HG03095 (cell line): ENCODE data around the gene SLC6A1.

Experiments
- ATAC-seq: cut with Tn5 transposase; IDR thresholded peaks from one replicate; pipeline ENCODE4 v1.9.1; 2021; ENCODE audit warnings: moderate library complexity; ENCODE audit not compliant: unreplicated experiment

Gene SLC6A1

GRCh38 chr3:10992017-10992942 is at the start of gene SLC6A1:
SLC6A1 (plus strand) TSS chr3:10992748; CDS start chr3:11017212, 24,464 bp downstream.
- ATAC-seq: no peak

- ATAC-seq: no peak
Observed at GRCh38 chr3:10944866-10945265, 47.7 kb upstream of the SLC6A1 start.

GRCh38 chr3:10945683-10946287 is 46.8 kb upstream of the SLC6A1 start:
- no peak for ATAC-seq

GRCh38 chr3:10946526-10946925 is 46.0 kb upstream of the SLC6A1 start:
- ATAC-seq: no peak

- no peak for ATAC-seq
Observed at GRCh38 chr3:10948326-10948725, 44.2 kb upstream of the SLC6A1 start.

- ATAC-seq: no peak
Observed at GRCh38 chr3:10949197-10949596, 43.4 kb upstream of the SLC6A1 start.

GRCh38 chr3:10950476-10951294 is 41.9 kb upstream of the SLC6A1 start:
- ATAC-seq: no peak

GRCh38 chr3:10951295-10951926 is 41.1 kb upstream of the SLC6A1 start:
- ATAC-seq: no peak

- ATAC-seq: no peak
Observed at GRCh38 chr3:10952525-10952924, 40.0 kb upstream of the SLC6A1 start.

GRCh38 chr3:10954740-10955139 is 37.8 kb upstream of the SLC6A1 start:
- ATAC-seq: no peak

- no peak for ATAC-seq
Observed at GRCh38 chr3:10955711-10956453, 36.7 kb upstream of the SLC6A1 start.

GRCh38 chr3:10956531-10956930 is 36.0 kb upstream of the SLC6A1 start:
- ATAC-seq: no peak

GRCh38 chr3:10956986-10957385 is 35.6 kb upstream of the SLC6A1 start:
- ATAC-seq: no peak

GRCh38 chr3:10957976-10958749 is 34.4 kb upstream of the SLC6A1 start:
- ATAC-seq: no peak

GRCh38 chr3:10960255-10960654 is 32.3 kb upstream of the SLC6A1 start:
- no peak for ATAC-seq

- ATAC-seq: no peak
Observed at GRCh38 chr3:10961921-10962320, 30.6 kb upstream of the SLC6A1 start.

GRCh38 chr3:10962481-10963036 is 30.0 kb upstream of the SLC6A1 start:
- ATAC-seq: no peak

GRCh38 chr3:10964537-10965167 is 27.9 kb upstream of the SLC6A1 start:
- ATAC-seq: no peak

GRCh38 chr3:10968401-10968800 is 24.1 kb upstream of the SLC6A1 start:
- no peak for ATAC-seq
